IPS-NIHi11 (cell line): ENCODE data around the gene CLPX.
"Not testable (repeated sequence)": the region's sequence is repeated elsewhere in the genome, so short reads cannot be mapped to it uniquely, and the experiment has no call there.

Experiments used
- DNase-seq: peaks from one replicate; pipeline ENCODE4 v3.0.0; 2012; ENCODE audit warnings: mixed read lengths, low spot score

CLPX gene

DNA sequence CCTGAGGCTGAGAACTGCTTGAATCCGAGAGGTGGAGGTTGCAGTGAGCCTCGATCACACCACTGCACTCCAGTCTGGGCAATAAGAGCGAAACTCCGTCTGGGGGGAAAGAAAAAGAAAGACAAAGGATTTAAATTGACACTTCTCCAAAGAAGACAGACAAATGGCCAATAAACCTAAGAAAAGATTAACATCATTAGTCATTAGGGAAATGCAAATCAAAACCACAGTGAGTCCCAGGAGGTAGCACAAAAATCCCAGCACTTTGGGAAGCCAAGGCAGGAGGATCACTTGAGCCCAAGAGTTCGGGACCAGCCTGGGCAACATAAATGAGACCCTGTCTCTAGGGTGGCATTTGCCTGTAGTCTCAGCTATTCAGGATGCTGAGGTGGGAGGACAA lies 12.6 kb downstream of the CLPX start:
- DNase-seq: no peak

DNA sequence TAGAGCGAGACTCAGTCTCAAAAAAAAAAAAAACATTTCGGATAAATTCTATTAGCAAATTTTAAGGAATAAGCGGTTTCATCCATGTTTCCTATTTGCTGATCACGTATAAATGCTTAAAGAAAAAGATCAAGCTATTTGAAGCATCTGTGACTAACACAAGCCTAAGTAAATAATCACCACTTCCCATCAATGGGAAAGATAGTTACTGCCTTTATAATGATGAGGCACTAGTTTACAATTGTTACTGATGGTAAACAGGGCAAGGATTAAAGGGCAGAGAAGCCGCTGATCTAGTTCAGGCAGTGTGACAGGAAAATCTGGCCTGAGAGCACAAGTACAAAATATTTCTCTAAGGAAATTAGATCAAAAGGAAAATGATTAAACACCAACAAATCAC lies 13.7 kb downstream of the CLPX start:
- no peak for DNase-seq

DNA sequence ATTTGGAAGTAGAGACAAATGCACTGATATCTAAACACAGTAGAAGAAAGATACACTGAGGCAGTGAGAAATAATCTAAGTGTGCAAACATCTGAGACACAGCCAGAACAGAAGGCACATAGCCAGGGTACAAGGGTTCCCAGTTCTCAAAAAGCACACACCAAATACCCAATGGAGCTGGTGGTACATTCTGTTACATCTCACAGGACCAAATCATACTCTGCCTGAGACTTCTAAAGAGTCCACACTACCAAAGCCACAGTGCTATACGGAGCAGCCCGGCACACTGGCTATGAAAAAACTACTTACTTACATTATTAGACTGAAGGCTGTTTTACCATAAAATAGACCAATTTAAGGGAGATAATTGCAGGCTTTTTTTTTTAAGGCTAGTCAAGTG lies 19.3 kb downstream of the CLPX start:
- no peak for DNase-seq

DNA sequence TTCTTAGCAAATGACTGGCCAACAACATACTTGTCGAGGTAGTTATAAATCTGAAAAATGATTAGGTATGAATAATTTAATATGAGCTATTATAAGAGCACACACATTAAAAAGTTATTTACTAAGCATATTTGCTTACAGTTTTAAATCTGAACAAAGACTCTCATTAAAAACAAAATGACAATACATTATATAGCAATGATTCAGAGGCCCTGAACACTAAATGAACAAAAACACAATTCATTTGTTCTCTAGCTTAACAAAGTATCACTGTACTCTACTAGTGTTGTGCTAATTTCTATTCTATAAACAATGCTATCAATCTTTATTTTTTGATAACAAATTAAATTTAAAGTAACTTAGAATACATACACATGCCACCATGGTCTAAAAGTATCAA lies 21.0 kb downstream of the CLPX start:
- no peak for DNase-seq

DNA sequence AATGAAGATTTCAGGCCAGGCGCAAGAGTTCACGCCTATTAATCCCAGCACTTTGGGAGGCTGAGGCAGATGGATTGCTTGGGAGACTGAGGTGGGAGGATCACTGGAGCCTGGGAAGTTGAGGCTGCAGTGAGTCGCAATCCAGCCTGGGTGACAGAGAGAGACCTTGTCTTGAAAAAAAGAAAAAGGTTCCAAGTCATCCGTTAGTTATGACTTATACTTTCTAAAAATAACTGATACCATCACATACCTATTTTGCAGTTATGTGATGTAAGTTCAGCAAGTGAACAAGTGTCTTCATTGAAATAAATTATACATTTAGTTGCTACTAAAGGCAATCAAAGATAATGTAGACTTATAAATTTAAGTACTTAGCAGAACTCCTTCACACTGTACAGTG lies 22.1 kb downstream of the CLPX start:
- no peak for DNase-seq

DNA sequence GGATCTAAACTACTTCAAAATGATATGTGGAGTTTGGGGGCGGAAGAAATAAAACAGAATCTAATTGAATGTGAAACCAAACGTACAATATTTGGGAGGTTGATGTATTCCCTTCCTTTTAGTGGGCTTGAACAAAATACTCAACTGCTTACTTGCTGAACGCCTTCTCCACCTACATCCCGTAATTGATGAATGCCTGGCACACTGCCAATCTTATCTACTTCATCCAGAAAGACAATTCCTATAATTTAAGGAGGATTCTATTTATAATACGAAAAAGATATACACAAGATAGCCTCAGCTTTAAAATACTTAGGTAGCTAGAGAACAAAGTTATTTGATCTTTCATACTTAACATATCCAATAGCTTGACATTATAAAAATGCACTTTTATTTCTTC lies 28.4 kb downstream of the CLPX start:
- DNase-seq: no peak

DNA sequence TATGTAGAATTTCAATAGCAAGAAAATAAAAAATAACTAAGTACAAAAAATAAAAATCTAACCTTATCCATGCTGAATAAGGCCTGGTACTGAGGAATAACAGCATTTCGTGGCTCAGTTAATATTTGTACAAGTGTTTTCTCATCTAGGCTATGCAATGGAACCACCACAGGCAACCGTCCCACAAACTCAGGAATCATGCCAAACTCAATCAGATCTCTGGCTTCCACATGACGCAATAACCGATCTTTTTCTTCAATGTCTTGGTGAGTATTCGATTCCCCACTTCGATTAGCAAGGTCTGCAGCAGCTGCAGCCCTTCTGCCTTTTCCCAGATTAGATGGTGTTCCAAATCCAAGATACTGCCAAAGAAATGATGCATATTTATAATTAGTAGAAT lies 30.4 kb downstream of the CLPX start:
- DNase-seq: no peak

DNA sequence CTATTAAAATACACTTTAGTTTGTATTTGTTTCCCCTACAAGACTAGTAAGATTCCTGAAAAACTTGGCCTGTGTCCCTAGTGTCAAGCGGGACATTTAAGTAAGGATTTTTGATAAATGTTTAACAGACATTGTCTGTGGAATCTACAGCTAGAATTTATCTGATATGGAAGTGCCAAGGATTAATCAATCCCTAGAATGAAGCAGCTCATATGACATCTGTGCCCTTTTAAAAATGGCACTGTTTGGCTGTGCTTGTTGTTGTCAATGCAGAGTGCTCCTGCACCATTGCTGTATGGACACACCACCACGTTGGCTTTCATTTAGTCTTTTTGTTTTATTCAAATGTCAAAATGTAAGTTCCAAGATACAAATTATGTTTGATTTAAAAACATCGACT lies 37.2 kb downstream of the CLPX start:
- no peak for DNase-seq

DNA sequence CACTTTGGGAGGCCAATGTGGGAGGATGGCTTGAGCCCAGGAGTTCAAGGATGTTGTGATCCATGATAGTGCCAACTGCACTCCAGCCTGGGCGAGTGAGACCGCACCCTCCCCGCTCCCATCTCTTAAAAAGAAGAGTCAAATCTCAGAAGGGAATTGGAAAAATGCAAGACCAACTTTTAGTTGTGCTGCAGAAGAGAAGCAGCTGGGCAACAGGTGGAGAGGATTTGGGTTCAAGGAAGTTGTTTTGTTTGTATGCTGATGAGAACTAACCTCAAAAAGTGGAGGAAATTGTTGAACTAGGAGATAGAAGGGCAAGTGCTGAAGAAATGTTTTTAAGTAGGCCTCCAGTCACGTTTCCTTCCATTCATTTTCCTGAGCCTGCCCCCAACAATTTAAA lies 38.7 kb downstream of the CLPX start:
- DNase-seq: no peak

DNA sequence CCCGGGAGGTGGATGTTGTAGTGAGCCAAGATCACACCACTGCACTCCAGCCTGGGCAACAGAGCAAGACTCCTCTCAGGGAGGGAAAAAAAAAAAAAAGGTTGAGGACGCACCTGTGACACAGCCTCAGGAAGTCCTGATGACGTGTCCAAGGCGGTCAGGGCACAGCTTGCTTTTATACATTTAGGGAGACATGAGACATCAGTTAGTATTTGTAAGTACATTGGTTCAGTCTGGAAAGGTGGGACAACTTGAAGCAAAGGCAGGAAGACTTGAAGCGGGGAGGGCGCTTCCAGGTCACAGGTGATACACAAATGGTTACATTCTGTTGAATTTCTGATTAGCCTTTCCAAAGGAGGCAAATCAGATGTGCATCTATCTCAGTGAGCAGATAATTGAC lies 46.5 kb downstream of the CLPX start:
- DNase-seq: not testable (repeated sequence)

DNA sequence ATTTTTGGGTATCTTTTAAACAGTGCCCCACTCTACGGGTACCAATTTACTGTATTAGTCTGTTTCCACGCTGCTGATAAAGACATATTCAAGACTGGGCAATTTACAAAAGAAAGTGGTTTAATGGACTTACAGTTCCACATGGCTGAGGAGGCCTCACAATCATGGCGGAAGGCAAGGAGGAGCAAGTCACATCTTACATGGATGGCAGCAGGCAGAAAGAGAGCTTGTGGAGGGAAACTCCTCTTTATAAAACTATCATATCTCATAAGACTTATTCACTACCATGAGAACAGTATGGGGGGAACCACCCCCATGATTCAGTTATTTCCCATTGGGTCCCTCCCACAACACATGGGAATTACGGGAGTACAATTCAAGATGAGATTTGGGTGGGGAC lies 47.2 kb downstream of the CLPX start:
- not testable (repeated sequence) for DNase-seq

DNA sequence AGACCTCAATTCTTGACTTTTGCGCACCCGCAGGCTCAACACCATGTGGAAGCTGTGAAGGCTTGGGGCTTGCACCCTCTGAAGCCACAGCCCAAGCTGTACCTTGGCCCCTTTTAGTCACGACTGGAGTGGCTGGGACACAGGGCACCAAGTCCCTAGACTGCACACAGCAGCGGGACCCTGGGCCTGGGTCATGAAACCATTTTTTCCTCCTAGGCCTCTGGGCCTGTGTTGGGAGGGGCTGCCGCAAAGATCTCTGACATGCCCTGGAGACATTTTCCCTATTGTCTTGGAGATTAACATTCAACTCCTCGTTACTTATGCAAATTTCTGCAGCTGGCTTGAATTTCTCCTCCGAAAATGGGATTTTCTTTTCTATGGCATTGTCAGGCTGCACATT lies 48.1 kb downstream of the CLPX start:
- DNase-seq: not testable (repeated sequence)

DNA sequence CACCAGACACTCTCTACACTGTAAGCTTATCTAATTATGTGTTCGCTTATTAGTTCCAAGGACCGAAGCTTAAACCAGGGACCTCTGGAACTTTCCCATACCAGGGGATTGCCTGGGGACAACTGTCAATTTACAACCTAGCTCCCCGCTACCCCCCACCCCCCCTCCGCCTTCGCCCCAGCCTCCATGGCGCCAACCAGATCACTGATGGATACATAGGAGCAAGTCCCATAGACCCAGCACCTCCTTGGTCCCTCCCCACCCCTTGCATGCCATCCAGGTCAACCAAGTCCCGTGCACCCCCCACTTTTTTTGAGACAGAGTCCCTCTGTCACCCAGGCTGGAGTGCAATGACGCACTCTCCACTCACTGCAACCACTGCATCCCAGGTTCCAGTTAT lies 50.6 kb downstream of the CLPX start:
- DNase-seq: no peak

DNA sequence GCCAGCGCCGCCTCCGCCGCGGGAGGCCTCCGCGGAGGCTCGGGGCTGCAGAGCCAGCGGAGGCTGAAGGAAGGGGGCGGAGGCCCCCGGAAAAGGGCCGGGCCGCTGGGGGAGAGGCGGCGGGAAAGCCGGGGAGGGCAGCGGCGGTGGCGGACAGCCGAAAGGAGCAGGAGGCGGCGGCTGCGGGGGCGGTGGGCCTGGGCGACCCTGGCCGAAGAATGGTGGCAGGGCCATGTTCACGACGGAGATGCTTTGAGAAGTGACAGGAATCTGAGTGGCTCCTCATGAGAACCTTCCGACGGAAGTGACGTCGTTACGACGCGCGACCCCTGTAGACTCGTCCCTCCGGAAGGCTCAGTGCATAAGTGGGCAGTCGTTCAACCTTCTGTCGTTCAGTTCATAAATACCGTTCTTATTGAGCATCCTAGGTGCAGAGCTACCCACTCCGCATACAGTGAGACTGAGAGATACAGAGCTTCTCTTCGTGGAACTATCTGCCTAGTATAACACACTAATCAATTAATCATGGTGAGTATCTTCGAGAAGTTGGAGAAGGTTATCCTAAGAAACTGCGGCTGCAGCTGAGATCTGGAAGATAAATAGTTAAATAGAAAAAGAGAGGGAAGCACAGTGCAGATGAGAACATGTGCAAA lies 51.5 kb downstream of the CLPX start, which contains the start of gene PDCD7:
Gene PDCD7, minus strand, starts transcription at position 261 of the 653 bp plus-strand sequence. Its CDS starts 27 bp downstream, at position 234.
- DNase-seq: peak; percentile 100

DNA sequence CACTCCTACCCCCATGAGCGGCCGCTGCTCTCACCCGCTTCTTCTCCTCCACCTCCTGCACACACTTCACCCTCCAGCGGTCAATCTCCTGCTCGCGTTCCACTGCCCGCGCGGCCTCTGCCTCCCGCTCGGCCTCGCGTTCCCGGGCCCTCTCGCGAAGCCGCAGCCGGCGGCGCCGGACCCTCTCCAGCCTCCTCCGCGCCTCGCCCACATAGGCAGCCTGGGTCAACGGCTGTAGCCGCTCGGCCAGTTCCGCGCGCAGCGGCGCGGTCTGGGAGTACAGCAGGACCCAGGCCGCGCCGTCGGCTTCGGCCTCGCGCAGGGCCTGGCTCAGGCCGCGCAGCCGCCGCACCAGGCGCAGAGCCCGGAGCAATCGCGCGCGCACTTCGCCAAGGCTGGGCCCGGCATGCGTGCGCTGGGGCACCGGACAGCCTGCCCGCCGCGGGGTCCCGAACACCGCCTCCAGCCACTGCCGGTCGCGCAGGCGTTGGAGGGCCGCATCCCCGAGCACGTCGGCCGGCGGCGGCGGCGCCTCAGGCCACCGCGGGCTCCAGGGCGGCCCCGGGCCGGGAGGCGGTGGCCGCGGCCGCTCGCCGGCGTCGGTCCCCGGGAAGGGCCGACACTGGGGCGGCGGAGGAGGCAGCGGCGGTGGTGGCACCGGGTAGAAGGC lies 52.1 kb downstream of the CLPX start:
- peak; percentile 91 for DNase-seq

DNA sequence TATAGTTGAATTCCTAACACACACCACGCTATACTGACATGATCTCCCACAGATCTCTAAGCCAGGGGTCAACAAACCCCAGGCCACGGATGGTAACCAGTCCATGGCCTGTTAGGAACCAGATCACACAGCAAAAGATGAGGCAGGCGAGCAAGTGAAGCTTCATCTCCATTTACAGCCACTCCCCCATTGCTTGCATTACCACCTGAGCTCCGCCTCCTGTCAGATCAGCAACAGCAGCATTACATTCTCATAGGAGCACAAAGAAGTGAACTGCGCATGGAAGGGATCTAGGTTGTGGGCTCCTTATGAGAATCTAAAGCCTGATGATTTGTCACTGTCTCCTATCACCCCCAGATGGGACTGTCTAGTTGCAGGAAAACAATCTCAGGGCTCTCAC lies 54.2 kb downstream of the CLPX start:
- peak; percentile 29 for DNase-seq

DNA sequence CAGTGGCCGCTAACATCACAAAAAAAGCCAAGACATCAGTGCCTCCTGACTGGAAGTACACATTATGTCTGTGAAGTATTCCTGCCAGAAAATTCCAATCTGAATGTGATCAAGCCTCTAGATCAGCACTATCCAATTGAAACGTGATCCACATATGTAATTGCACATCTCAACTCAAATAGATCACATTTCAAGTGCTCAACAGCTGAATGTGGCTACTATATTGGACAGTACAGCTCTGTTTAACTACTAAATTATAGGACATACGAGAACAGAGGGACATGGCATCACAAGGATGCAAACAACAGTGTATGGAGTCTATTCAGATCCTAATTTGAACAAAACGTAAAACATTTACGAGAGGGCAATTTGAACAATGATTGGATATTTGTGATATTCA lies 69.6 kb downstream of the CLPX start:
- DNase-seq: no peak

DNA sequence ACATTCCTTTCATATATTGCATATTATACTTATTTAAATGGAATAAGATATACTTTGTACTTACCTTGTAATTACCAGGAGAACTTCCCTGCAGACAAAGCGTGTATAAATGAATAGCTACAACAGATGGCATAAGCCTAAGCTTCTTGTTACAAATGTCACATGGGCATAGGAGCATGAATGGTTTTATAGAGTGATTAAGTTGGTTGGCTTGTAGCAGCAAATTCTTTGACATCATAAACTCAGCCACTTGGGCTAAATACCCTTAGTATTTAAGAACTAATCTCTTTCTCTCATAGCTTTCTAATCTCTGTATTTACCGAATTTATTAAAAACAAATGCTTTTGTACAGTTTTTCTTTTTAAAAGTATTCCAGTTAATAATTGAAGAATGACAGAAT lies 70.1 kb downstream of the CLPX start, which contains the start of gene UBAP1L:
Gene UBAP1L, minus strand, starts transcription at position 115 of the 400 bp plus-strand sequence. CDS start 8,985 bp downstream, outside the sequence.
- no peak for DNase-seq

DNA sequence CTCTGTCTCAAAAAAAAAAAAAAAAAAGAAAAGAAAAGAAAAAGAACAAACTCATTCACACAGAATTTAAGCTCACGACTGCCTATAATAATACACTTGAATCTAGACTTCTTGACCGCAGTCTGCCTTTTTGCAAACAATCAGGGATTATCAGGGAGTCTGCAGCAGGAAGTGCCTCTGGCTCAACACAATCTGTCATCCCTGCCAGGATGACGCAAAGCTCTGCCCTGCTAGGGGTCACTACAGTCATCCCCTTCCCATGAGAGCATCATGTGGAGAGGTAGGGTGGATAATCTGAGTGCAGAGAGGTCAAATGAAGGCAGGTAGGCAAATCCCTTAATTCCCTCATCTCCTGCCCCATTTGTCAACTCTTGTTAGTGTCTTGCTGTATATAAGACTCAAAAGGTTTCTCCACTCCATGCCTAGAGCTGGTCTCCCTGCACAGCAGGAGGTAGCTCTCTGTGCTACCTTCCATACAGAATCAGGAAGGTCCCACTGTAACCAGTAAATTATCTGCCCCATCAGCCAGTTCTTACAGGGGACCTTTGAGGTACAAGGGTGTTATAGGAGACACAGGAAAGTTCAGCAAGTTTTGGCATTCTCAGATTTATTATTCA lies 74.4 kb downstream of the CLPX start:
- DNase-seq: no peak

DNA sequence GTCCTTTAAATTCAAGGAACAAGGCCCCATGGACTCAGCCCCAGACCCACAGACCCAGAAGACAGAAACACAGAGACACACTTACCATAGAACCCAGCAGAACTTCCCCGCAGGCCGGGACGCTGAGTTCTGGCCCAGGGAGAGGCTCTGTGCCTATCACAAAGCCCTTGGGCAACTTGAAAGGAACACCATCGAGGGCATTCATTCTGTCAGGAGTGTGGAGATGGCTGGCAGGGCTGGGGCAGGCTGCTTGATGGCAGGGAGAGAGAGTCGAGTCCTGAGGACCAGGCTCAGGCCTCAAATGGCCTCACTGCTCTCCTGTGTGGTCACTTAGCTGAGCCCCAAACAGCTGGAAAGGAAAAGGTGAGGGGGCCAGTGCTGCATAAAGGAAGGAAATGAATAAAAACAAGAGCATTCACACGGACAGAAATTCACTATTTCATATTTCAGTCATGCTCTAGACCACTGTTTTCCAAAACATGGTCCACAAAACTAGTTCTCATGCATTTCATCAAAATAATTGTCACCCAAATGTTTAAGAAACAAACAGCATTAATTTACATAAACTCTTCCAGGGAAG lies 79.0 kb downstream of the CLPX start:
- no peak for DNase-seq

DNA sequence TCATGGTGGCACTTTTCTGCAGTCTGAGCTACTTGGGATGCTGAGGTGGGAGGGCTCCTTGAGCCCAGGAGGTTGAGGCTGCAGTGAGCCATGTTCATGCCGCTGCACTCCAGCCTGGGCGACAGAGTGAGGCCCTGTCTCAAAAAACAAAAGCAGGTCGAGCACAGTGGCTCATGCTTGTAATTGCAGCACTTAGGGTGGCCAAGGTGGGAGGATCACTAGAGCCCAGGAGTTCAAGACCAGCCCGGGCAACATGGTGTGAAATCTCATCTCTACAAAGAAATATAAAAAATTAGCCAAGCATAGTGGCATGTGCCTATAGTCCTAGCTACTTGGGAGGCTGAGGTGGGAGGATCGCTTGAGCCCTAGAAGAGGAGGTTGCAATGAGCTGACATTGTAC lies 80.1 kb downstream of the CLPX start:
- no peak for DNase-seq

DNA sequence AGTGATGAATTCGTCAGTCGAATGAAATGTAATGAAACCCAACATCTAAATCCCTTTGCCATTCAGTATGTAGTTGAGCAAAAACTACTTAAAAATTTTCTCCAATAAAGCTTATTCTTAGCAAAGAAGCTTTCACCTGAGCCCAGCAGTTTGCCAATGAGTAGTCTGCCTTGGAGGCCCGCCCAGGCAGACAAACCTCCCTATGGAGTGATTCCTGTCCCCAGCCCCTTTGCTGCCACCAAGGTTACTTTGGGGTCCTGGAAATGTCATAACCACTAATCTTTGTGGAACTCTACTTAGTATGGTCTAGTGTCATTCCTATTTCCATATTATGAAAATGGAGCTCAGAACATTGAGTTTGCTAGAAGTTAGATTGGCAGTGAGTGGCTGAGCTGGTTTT lies 82.2 kb downstream of the CLPX start:
- DNase-seq: no peak
